HepG2 (cell line): ENCODE results near the gene C4orf36.

ENCODE experiments used
- GLI4 ChIP-seq: sonication (generic); formaldehyde crosslinking; IDR thresholded peaks from 2 replicates; pipeline ENCODE4 v1.5.1; 2020; ENCODE audit warnings: missing genetic modification reagents, mild to moderate bottlenecking, moderate library complexity, borderline replicate concordance
- TARDBP ChIP-seq: sonication (generic); formaldehyde crosslinking; IDR thresholded peaks from 2 replicates; pipeline ENCODE4 v1.8.0; 2022; ENCODE audit warnings: mild to moderate bottlenecking, missing genetic modification reagents
- ZNF780A ChIP-seq: sonication (generic); formaldehyde crosslinking; IDR thresholded peaks from 2 replicates; pipeline ENCODE4 v1.8.0; 2022; ENCODE audit warnings: mild to moderate bottlenecking, missing genetic modification reagents, moderate library complexity

DNA sequence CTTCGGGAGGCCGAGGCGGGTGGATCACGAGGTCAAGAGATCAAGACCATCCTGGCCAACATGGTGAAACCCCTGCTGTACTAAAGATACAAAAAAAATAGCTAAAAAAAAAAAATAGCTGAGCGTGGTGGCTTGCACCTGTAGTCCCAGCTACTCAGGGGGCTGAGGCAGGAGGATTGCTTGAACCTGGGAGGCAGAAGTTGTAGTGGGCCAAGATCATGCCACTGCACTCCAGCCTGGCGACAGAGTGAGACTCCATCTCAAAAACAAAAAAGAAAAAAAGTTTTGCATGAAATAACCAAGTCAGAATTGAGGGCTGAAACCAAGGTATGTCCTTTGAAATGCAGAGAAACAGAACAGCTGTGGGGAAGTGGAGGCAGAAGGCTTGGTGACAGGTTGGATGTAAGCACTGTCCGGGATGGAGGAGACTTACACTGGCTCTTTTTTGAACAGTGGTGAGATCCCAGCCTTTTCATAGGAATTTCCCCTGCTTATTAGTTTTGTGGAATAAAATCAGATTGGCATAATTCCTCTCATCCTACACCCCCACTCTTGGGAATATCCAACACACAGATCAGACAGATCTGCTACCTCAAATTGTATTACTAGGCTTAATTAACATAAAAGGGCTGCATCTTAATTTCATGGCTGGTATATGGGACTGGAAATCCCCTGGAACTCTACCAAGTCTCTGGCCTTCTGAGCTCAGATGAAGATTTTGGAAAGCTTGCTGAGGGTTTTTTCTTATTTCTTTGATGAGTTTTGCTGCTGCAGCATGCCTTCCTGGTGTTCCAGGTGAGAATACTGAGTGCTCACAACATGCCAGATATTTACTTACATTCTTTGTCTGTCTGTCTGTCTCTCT lies 18.8 kb upstream of the C4orf36 start:
- TF ChIP-seq TARDBP (no peak), ZNF780A (CRISPR knock-in tag) (no peak), GLI4 (CRISPR knock-in tag) (no peak)
